ENCODE measurements around the gene NOMO2. TPM values are rescaled to one million over a fixed set of nuclear protein-coding genes. Genes with fewer than 3 reads are reported as not detected.
"Not testable (repeated sequence)": the region's sequence is repeated elsewhere in the genome, so short reads cannot be mapped to it uniquely, and the experiment has no call there.

NOMO2 gene
- total and polyA plus RNA-seq, 2 donors = 37.3 to 50.4 TPM

DNA sequence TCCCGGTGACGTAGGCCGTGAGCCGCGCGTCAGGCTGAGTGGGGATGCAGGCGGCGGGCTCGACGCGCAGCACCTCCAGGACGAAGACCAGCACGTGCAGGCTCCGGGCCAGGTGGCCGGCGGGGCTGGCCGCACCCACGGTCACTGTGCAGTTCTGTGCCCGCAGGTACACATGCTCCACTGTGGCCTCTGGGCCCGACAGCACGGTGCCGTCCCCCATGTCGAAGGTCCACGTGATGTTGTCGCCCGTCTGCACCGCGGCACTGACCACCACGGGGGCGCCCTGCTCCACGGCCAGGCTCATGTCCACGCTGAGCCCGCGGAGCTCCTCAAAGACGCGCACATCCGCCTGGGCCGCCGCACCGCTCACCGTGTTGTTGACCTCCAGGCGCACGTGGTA, 174.1 kb downstream of the NOMO2 start:
- H3K27ac ChIP-seq (ENCODE audit: low read depth in 1 of 2, low read length in 1 of 2); DNase-seq (ENCODE audit: low read depth in 6 of 9, low spot score in 9 of 9); H3K4me3 ChIP-seq (ENCODE audit: low read length in 2 of 2); H3K27me3 ChIP-seq (ENCODE audit: control insufficient read depth in 2 of 2, insufficient read depth in 1 of 2, low read length in 1 of 2); H3K4me1 ChIP-seq (ENCODE audit: control insufficient read depth in 2 of 2, insufficient read depth in 2 of 2, low read length in 2 of 2); H3K36me3 ChIP-seq (ENCODE audit: control insufficient read depth in 2 of 2, insufficient read depth in 2 of 2, low read length in 1 of 2); H3K9me3 ChIP-seq (ENCODE audit: control insufficient read depth in 2 of 2, insufficient read depth in 1 of 2, low read length in 1 of 2): not testable (repeated sequence)
- no CpG with 5 or more reads among the region's 43 CpGs for WGBS

DNA sequence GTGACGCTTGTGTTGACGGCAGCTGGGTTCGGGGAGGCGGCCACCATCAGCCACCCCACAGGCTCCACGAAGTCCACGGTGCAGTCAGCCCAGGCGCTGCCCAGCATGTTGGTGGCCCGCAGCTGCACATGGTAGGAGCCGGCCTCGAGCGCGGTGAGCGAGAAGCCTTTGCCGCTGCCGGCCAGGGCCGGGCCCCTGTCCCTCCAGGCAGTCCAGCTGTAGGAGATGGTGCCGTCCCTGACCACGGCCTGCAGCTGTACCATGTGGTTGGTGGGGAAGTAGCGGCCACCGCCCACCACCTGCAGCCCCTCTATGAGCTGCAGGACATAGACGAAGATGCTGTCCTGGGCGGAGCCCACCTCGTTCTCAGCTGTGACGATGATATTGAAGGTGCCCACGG, 175.4 kb downstream of the NOMO2 start:
- DNase-seq (ENCODE audit: low read depth in 6 of 9, low spot score in 9 of 9); H3K4me3 ChIP-seq (ENCODE audit: low read length in 2 of 2); H3K27ac ChIP-seq (ENCODE audit: low read depth in 1 of 2, low read length in 1 of 2); H3K27me3 ChIP-seq (ENCODE audit: control insufficient read depth in 2 of 2, insufficient read depth in 1 of 2, low read length in 1 of 2); H3K9me3 ChIP-seq (ENCODE audit: control insufficient read depth in 2 of 2, insufficient read depth in 1 of 2, low read length in 1 of 2); H3K36me3 ChIP-seq (ENCODE audit: control insufficient read depth in 2 of 2, insufficient read depth in 2 of 2, low read length in 1 of 2); H3K4me1 ChIP-seq (ENCODE audit: control insufficient read depth in 2 of 2, insufficient read depth in 2 of 2, low read length in 2 of 2): not testable (repeated sequence)
- 96% methylated on average over 18 of the region's 25 CpGs for WGBS

GRCh38 chr16:18385285-18385684, 176.6 kb downstream of the NOMO2 start:
- H3K4me1 ChIP-seq (ENCODE audit: control insufficient read depth in 2 of 2, insufficient read depth in 2 of 2, low read length in 2 of 2); H3K4me3 ChIP-seq (ENCODE audit: low read length in 2 of 2); H3K9me3 ChIP-seq (ENCODE audit: control insufficient read depth in 2 of 2, insufficient read depth in 1 of 2, low read length in 1 of 2); H3K27ac ChIP-seq (ENCODE audit: low read depth in 1 of 2, low read length in 1 of 2); DNase-seq (ENCODE audit: low read depth in 6 of 9, low spot score in 9 of 9); H3K27me3 ChIP-seq (ENCODE audit: control insufficient read depth in 2 of 2, insufficient read depth in 1 of 2, low read length in 1 of 2); H3K36me3 ChIP-seq (ENCODE audit: control insufficient read depth in 2 of 2, insufficient read depth in 2 of 2, low read length in 1 of 2): not testable (repeated sequence)
- WGBS = 99% methylated on average over 18 of the region's 33 CpGs

GRCh38 chr16:18384869-18385268, 177.0 kb downstream of the NOMO2 start:
- H3K27ac ChIP-seq (ENCODE audit: low read depth in 1 of 2, low read length in 1 of 2); H3K9me3 ChIP-seq (ENCODE audit: control insufficient read depth in 2 of 2, insufficient read depth in 1 of 2, low read length in 1 of 2); DNase-seq (ENCODE audit: low read depth in 6 of 9, low spot score in 9 of 9); H3K4me3 ChIP-seq (ENCODE audit: low read length in 2 of 2); H3K27me3 ChIP-seq (ENCODE audit: control insufficient read depth in 2 of 2, insufficient read depth in 1 of 2, low read length in 1 of 2); H3K36me3 ChIP-seq (ENCODE audit: control insufficient read depth in 2 of 2, insufficient read depth in 2 of 2, low read length in 1 of 2); H3K4me1 ChIP-seq (ENCODE audit: control insufficient read depth in 2 of 2, insufficient read depth in 2 of 2, low read length in 2 of 2): not testable (repeated sequence)
- WGBS = 98% methylated on average over 18 of the region's 31 CpGs

- DNase-seq (ENCODE audit: low read depth in 6 of 9, low spot score in 9 of 9) = not testable (repeated sequence)
- 99% methylated on average over 14 of the region's 25 CpGs for WGBS
Measured at GRCh38 chr16:18384098-18384636, 177.7 kb downstream of the NOMO2 start.

GRCh38 chr16:18382696-18383095, 179.2 kb downstream of the NOMO2 start:
- H3K27ac ChIP-seq (ENCODE audit: low read depth in 1 of 2, low read length in 1 of 2); H3K27me3 ChIP-seq (ENCODE audit: control insufficient read depth in 2 of 2, insufficient read depth in 1 of 2, low read length in 1 of 2); H3K36me3 ChIP-seq (ENCODE audit: control insufficient read depth in 2 of 2, insufficient read depth in 2 of 2, low read length in 1 of 2); H3K4me3 ChIP-seq (ENCODE audit: low read length in 2 of 2); DNase-seq (ENCODE audit: low read depth in 6 of 9, low spot score in 9 of 9); H3K9me3 ChIP-seq (ENCODE audit: control insufficient read depth in 2 of 2, insufficient read depth in 1 of 2, low read length in 1 of 2); H3K4me1 ChIP-seq (ENCODE audit: control insufficient read depth in 2 of 2, insufficient read depth in 2 of 2, low read length in 2 of 2): not testable (repeated sequence)
- WGBS = 90% methylated on average over 20 of the region's 28 CpGs

More at GRCh38 chr16:18384098-18384636, 177.7 kb downstream of the NOMO2 start:
- not testable (repeated sequence) for H3K27ac ChIP-seq (ENCODE audit: low read depth in 1 of 2, low read length in 1 of 2); H3K4me1 ChIP-seq (ENCODE audit: control insufficient read depth in 2 of 2, insufficient read depth in 2 of 2, low read length in 2 of 2); H3K4me3 ChIP-seq (ENCODE audit: low read length in 2 of 2); H3K27me3 ChIP-seq (ENCODE audit: control insufficient read depth in 2 of 2, insufficient read depth in 1 of 2, low read length in 1 of 2); H3K36me3 ChIP-seq (ENCODE audit: control insufficient read depth in 2 of 2, insufficient read depth in 2 of 2, low read length in 1 of 2); H3K9me3 ChIP-seq (ENCODE audit: control insufficient read depth in 2 of 2, insufficient read depth in 1 of 2, low read length in 1 of 2)

Other genes starting within 250 kb of the NOMO2 start
- 0.05 TPM for gene NPIPA8, start 225.4 kb downstream of the NOMO2 start, total RNA-seq
- 0.11 TPM for gene NPIPA8, start 225.4 kb downstream of the NOMO2 start, polyA plus RNA-seq
- gene RPS15A, start 228.2 kb upstream of the NOMO2 start, total RNA-seq = 6,149 TPM
- gene RPS15A, start 228.2 kb upstream of the NOMO2 start, polyA plus RNA-seq = 6,819 TPM
- gene ARL6IP1, start 239.5 kb upstream of the NOMO2 start, total RNA-seq = 169 TPM
- 120 TPM for gene ARL6IP1, start 239.5 kb upstream of the NOMO2 start, polyA plus RNA-seq

Data from thymus (tissue), 11 donors.